SU-DHL-6 (cell line): ENCODE measurements around the gene LRRC72.
"Not testable (repeated sequence)": the region's sequence is repeated elsewhere in the genome, so short reads cannot be mapped to it uniquely, and the experiment has no call there.

Source experiments
- H2AFZ ChIP-seq: fragments of 200-600 bp; sonication (generic); 2 replicates; pipeline ENCODE4 v1.6.1; 2014; ENCODE audit warnings: low read depth, mild to moderate bottlenecking, moderate library complexity, mixed read lengths, antibody characterized with exemption, low read length; ENCODE audit not compliant: severe bottlenecking
- H3F3A ChIP-seq: fragments of 200-600 bp; shearing (Covaris generic); 2 replicates; pipeline ENCODE4 v1.6.0; 2016; ENCODE audit warnings: antibody characterized with exemption, mild to moderate bottlenecking; ENCODE audit not compliant: insufficient read depth
- H3K27ac ChIP-seq: fragments of 200-600 bp; sonication (generic); 2 replicates; pipeline ENCODE4 v1.5.1; 2016; ENCODE audit warnings: low read depth, mild to moderate bottlenecking, low read length, moderate library complexity, mixed read lengths
- H3K27me3 ChIP-seq: fragments of 200-600 bp; sonication (generic), shearing (Covaris generic); 2 replicates; pipeline ENCODE4 v1.6.0; 2014; ENCODE audit warnings: mild to moderate bottlenecking, low read length
- H3K36me3 ChIP-seq: fragments of 200-600 bp; sonication (generic); 2 replicates; pipeline ENCODE4 v1.6.1; 2014; ENCODE audit warnings: mild to moderate bottlenecking, low read length, mixed read lengths
- H3K4me2 ChIP-seq: fragments of 300-600, 200-600 bp; shearing (Covaris generic), sonication (generic); 2 replicates; pipeline ENCODE4 v1.6.0; 2014; ENCODE audit warnings: low read length, low read depth, mild to moderate bottlenecking; ENCODE audit not compliant: poor library complexity, severe bottlenecking
- H3K4me3 ChIP-seq: fragments of 200-600 bp; sonication (generic); 2 replicates; pipeline ENCODE4 v1.5.1; 2014; ENCODE audit warnings: antibody characterized with exemption, low read length, mild to moderate bottlenecking, mixed read lengths; ENCODE audit not compliant: insufficient read depth, poor library complexity, severe bottlenecking
- H3K79me2 ChIP-seq: fragments of 200-600 bp; sonication (generic); 2 replicates; pipeline ENCODE4 v1.6.1; 2014; ENCODE audit warnings: mild to moderate bottlenecking, low read length, moderate library complexity; ENCODE audit not compliant: insufficient read depth
- H3K9ac ChIP-seq: fragments of 200-600 bp; sonication (generic); 2 replicates; pipeline ENCODE4 v1.7.0; 2014; ENCODE audit warnings: mild to moderate bottlenecking, low read length
- H3K9me2 ChIP-seq: fragments of 200-600 bp; sonication (generic); replicated peaks from 2 replicates; pipeline ENCODE4 v1.6.1; 2014; ENCODE audit warnings: low read length; ENCODE audit not compliant: insufficient read depth
- H3K9me3 ChIP-seq: fragments of 200-600 bp; sonication (generic); 2 replicates; pipeline ENCODE4 v1.6.1; 2014; ENCODE audit warnings: low read length, mixed read lengths; ENCODE audit not compliant: insufficient read depth
- H4K20me1 ChIP-seq: fragments of 200-600 bp; sonication (generic); 2 replicates; pipeline ENCODE4 v1.6.1; 2014; ENCODE audit warnings: low read depth, mild to moderate bottlenecking, antibody characterized with exemption, low read length, moderate library complexity, mixed read lengths
- EZH2phosphoT487 ChIP-seq: fragments of 200-600 bp; sonication (generic), shearing (Covaris generic); conservative IDR thresholded peaks from 2 replicates; pipeline ENCODE4 v1.6.1; 2018; ENCODE audit warnings: mild to moderate bottlenecking, antibody characterized with exemption, low read length, moderate library complexity, mixed read lengths
- TF ChIP-seq, protein P1 (sequence below): fragments of 200-600 bp; sonication (generic); IDR thresholded peaks from one replicate; pipeline ENCODE4 v1.5.1; 2017; ENCODE audit warnings: antibody characterized with exemption, mild to moderate bottlenecking, low read length, moderate library complexity; ENCODE audit not compliant: insufficient read depth, poor library complexity, severe bottlenecking

LRRC72 gene

DNA sequence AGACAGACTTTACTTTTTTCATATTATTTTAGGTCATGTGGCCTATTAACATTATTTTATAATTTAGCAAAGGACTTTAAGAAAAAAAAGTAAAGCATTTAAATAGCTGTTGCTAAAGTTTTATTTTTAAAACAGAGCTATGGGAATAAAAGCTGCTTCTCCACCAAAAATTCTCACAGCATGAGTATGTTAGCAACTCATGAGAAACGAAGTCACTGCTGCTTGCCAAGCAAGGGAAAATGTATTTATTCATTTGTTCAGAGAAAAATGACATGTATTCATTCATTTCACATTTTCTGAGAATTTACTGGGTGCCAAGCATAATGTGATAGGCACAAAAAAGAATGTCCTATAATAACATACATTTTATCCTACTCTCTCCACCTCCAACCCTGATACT is 5.1 kb downstream of the LRRC72 start:
- Histone ChIP-seq H3F3A (no peaks in the 10 kb centered on the region), H3K9me3 (no peaks in the 10 kb centered on the region), H4K20me1 (no peaks in the 10 kb centered on the region), H3K27ac (no peak overlapping the region), H3K27me3 (no peaks in the 10 kb centered on the region), H3K36me3 (no peaks in the 10 kb centered on the region), H3K9me2 (no peaks in the 10 kb centered on the region), H3K79me2 (no peaks in the 10 kb centered on the region), H3K9ac (no peak overlapping the region), H2AFZ (no peak overlapping the region), H3K4me3 (no peak overlapping the region), H3K4me2 (no peak overlapping the region)
- TF ChIP-seq, protein P1, sequence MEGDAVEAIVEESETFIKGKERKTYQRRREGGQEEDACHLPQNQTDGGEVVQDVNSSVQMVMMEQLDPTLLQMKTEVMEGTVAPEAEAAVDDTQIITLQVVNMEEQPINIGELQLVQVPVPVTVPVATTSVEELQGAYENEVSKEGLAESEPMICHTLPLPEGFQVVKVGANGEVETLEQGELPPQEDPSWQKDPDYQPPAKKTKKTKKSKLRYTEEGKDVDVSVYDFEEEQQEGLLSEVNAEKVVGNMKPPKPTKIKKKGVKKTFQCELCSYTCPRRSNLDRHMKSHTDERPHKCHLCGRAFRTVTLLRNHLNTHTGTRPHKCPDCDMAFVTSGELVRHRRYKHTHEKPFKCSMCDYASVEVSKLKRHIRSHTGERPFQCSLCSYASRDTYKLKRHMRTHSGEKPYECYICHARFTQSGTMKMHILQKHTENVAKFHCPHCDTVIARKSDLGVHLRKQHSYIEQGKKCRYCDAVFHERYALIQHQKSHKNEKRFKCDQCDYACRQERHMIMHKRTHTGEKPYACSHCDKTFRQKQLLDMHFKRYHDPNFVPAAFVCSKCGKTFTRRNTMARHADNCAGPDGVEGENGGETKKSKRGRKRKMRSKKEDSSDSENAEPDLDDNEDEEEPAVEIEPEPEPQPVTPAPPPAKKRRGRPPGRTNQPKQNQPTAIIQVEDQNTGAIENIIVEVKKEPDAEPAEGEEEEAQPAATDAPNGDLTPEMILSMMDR, result no peak
- TF ChIP-seq EZH2phosphoT487, result no peak

GRCh38 chr7:16532272-16532671 is 5.6 kb downstream of the LRRC72 start:
- H3K27ac ChIP-seq, result no peak overlapping the region
- no peaks in the 10 kb centered on the region for H3K9me3 ChIP-seq
- no peak overlapping the region for H3K4me2 ChIP-seq
- no peaks in the 10 kb centered on the region for H4K20me1 ChIP-seq
- no peaks in the 10 kb centered on the region for H3K27me3 ChIP-seq
- TF ChIP-seq, protein P1, result no peak
- TF ChIP-seq EZH2phosphoT487, result no peak
- no peak overlapping the region for H3K9ac ChIP-seq
- H3K36me3 ChIP-seq, result no peaks in the 10 kb centered on the region
- no peaks in the 10 kb centered on the region for H3K79me2 ChIP-seq
- H3K4me3 ChIP-seq, result no peak overlapping the region
- H3K9me2 ChIP-seq, result no peaks in the 10 kb centered on the region
- no peak overlapping the region for H2AFZ ChIP-seq
- H3F3A ChIP-seq, result no peaks in the 10 kb centered on the region

DNA sequence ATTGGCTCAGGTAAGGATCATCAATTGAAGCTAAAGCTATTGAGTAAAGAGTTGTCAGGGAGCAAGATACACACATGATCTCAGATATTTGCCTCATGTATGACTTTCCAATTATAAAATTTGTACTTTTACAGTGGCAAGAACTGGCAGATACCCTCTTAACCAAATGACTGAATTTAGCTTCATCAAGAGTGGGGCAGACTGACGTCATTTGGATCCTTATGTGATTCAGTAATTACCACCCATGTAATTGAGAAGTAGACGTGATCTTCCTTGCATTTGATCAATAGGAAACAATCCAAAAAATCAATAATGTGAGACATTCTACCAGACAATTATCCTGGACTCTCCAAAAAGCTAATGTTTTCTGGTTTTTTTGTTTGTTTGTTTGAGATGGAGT is 8.9 kb downstream of the LRRC72 start:
- Histone ChIP-seq H3K9me3 (no peaks in the 10 kb centered on the region), H3K9me2 (no peaks in the 10 kb centered on the region), H3K4me2 (no peak overlapping the region), H3K79me2 (no peaks in the 10 kb centered on the region), H3K27ac (no peak overlapping the region), H4K20me1 (no peaks in the 10 kb centered on the region), H2AFZ (no peak overlapping the region), H3K27me3 (no peaks in the 10 kb centered on the region), H3F3A (no peaks in the 10 kb centered on the region), H3K36me3 (no peaks in the 10 kb centered on the region), H3K9ac (no peak overlapping the region), H3K4me3 (no peak overlapping the region)
- TF ChIP-seq EZH2phosphoT487, result no peak
- TF ChIP-seq, protein P1, result no peak

DNA sequence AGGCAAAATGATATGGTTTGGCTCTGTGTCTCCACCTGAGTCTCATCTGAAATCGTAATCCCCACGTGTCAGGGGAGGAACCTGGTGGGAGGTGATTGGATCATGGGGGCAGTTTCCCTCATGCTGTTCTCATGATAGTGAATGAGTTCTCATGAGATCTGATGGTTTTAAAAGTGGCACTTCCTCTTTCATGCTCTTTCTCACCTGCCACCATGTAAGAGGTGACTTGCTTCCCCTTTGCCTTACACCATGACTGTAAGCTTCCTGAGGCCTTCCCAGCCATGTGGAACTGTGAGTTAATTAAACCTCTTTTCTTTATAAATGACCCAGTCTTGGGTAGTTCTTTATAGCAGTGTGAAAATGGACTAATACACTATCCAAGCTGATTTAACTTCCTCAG is 13.9 kb downstream of the LRRC72 start:
- H3K4me3 ChIP-seq, H3F3A ChIP-seq, H4K20me1 ChIP-seq: not testable (repeated sequence)

More for the DNA sequence above, 13.9 kb downstream of the LRRC72 start:
- H3K9ac ChIP-seq, H3K36me3 ChIP-seq, H2AFZ ChIP-seq, H3K27me3 ChIP-seq, H3K9me3 ChIP-seq, H3K79me2 ChIP-seq, H3K27ac ChIP-seq, H3K4me2 ChIP-seq, H3K9me2 ChIP-seq: not testable (repeated sequence)
